IMR-90 (cell line): ENCODE data around the gene ABHD12. TPM values are rescaled to one million over a fixed set of nuclear protein-coding genes. Genes with fewer than 3 reads are reported as not detected.
A peak's percentile ranks its signal among the peaks of the same experiment; 100 is the strongest.

Experiments used
- ATAC-seq: fragments of 200-7000 bp; cut with Tn5 transposase; 2 replicates; pipeline ENCODE4 v1.9.1; 2020; ENCODE audit warnings: low read depth, mild to moderate bottlenecking, moderate library complexity
- BruUV-seq: library from RNA; stranded (reverse); fragments of 400-500 nt; replicated peaks from 2 replicates; lab custom pipeline; 2021; lab: Mats Ljungman, UMichigan
- CTCF ChIA-PET: fragments of 300-600 bp; formaldehyde crosslinking; extraction: SDS; loops from one replicate; lab custom pipeline; 2021; ENCODE audit warnings: antibody characterized with exemption; lab: Yijun Ruan, JAX
- POLR2A ChIA-PET: fragments of 300-600 bp; sonication (Branson Sonifier 250); formaldehyde crosslinking; loops from one replicate; lab custom pipeline; 2022; ENCODE audit warnings: antibody characterized with exemption; ENCODE audit not compliant: unreplicated experiment; lab: Charles Lee
- DNase-seq: peaks from one replicate; pipeline ENCODE4 v3.0.0; 2013
- H2AFZ ChIP-seq: replicated peaks from 2 replicates; pipeline ENCODE3; 2013; ENCODE audit warnings: low read length, mild to moderate bottlenecking; ENCODE audit not compliant: poor library complexity
- H2AK5ac ChIP-seq: 2 replicates; pipeline ENCODE4 v1.6.1; 2013; ENCODE audit warnings: low read depth, low read length, inconsistent platforms
- H2AK9ac ChIP-seq: replicated peaks from 2 replicates; pipeline ENCODE3; 2013; ENCODE audit warnings: mild to moderate bottlenecking, low read depth, low read length, moderate library complexity; ENCODE audit not compliant: poor library complexity
- H2BK120ac ChIP-seq: 2 replicates; pipeline ENCODE4 v1.6.1; 2013; ENCODE audit warnings: low read depth, low read length, inconsistent platforms
- H2BK15ac ChIP-seq: 3 replicates; pipeline ENCODE4 v1.6.1; 2013; ENCODE audit warnings: low read depth, low read length, inconsistent platforms
- H2BK20ac ChIP-seq: 2 replicates; pipeline ENCODE4 v1.6.1; 2013; ENCODE audit warnings: low read depth, mild to moderate bottlenecking, inconsistent platforms, low read length, moderate library complexity
- H2BK5ac ChIP-seq: 2 replicates; pipeline ENCODE4 v1.6.1; 2013; ENCODE audit warnings: mild to moderate bottlenecking, low read depth, low read length, inconsistent platforms; ENCODE audit not compliant: poor library complexity, severe bottlenecking
- H3K14ac ChIP-seq: replicated peaks from 2 replicates; pipeline ENCODE4 v1.6.1; 2013; ENCODE audit warnings: low read depth, low read length, inconsistent platforms
- H3K18ac ChIP-seq: 2 replicates; pipeline ENCODE4 v1.6.1; 2013; ENCODE audit warnings: low read depth, low read length, control low read depth
- H3K23ac ChIP-seq: 2 replicates; pipeline ENCODE4 v1.6.1; 2013; ENCODE audit warnings: low read depth, low read length, inconsistent platforms
- H3K27ac ChIP-seq: 2 replicates; pipeline ENCODE4 v1.5.1; 2013; ENCODE audit warnings: mild to moderate bottlenecking, control low read depth, low read length; ENCODE audit not compliant: insufficient read depth
- H3K27me3 ChIP-seq: 2 replicates; pipeline ENCODE4 v1.6.1; 2013; ENCODE audit warnings: low read length; ENCODE audit not compliant: control insufficient read depth, insufficient read depth
- H3K36me3 ChIP-seq: 2 replicates; pipeline ENCODE4 v1.6.1; 2013; ENCODE audit warnings: low read length, mixed read lengths; ENCODE audit not compliant: control insufficient read depth, insufficient read depth
- H3K4ac ChIP-seq: 2 replicates; pipeline ENCODE4 v1.6.1; 2013; ENCODE audit warnings: low read depth, low read length, inconsistent platforms
- H3K4me1 ChIP-seq: 2 replicates; pipeline ENCODE4 v1.6.1; 2013; ENCODE audit warnings: low read length, mixed read lengths; ENCODE audit not compliant: control insufficient read depth, insufficient read depth
- H3K4me2 ChIP-seq: 2 replicates; pipeline ENCODE4 v1.6.1; 2013; ENCODE audit warnings: low read depth, mild to moderate bottlenecking, control low read depth, low read length, moderate library complexity
- H3K4me3 ChIP-seq: 2 replicates; pipeline ENCODE4 v1.5.1; 2013; ENCODE audit warnings: low read depth, mild to moderate bottlenecking, control low read depth, low read length, moderate library complexity; ENCODE audit not compliant: insufficient read depth
- H3K56ac ChIP-seq: 2 replicates; pipeline ENCODE4 v1.6.1; 2013; ENCODE audit warnings: low read length, inconsistent platforms; ENCODE audit not compliant: insufficient read depth; ENCODE audit errors: extremely low read depth
- H3K79me1 ChIP-seq, 2 experiments: 2 replicates each; pipeline ENCODE4 v1.6.1; 2013; ENCODE audit warnings: low read length in 2 of 2, inconsistent platforms in 1 of 2, low read depth in 1 of 2
- H3K9ac ChIP-seq: 2 replicates; pipeline ENCODE4 v1.6.1; 2013; ENCODE audit warnings: low read depth, low read length, control low read depth
- H3K9me1 ChIP-seq: 2 replicates; pipeline ENCODE4 v1.6.1; 2013; ENCODE audit warnings: low read length, inconsistent platforms; ENCODE audit not compliant: insufficient read depth
- H3K9me3 ChIP-seq: 2 replicates; pipeline ENCODE4 v1.6.1; 2013; ENCODE audit warnings: low read length; ENCODE audit not compliant: control insufficient read depth, insufficient read depth
- H4K20me1 ChIP-seq: 2 replicates; pipeline ENCODE4 v1.6.1; 2013; ENCODE audit warnings: low read length, inconsistent platforms; ENCODE audit not compliant: insufficient read depth
- H4K5ac ChIP-seq: 2 replicates; pipeline ENCODE4 v1.6.1; 2013; ENCODE audit warnings: mild to moderate bottlenecking, low read depth, low read length, control low read depth
- H4K8ac ChIP-seq, 2 experiments: 2 replicates each; pipeline ENCODE4 v1.6.1; 2013; ENCODE audit warnings: low read depth in 2 of 2, low read length in 2 of 2, control low read depth in 1 of 2, inconsistent platforms in 1 of 2
- H4K91ac ChIP-seq: 2 replicates; pipeline ENCODE4 v1.6.1; 2013; ENCODE audit warnings: low read depth, low read length, inconsistent platforms; ENCODE audit not compliant: insufficient read depth
- CEBPB ChIP-seq: IDR thresholded peaks from 2 replicates; pipeline ENCODE4 v1.6.1; 2012; ENCODE audit warnings: low read depth, low read length, improper control_type of control experiment
- FOS ChIP-seq: fragments of 150-350 bp; IDR thresholded peaks from 2 replicates; pipeline ENCODE4 v1.6.1; 2016; ENCODE audit warnings: low read depth, low read length
- MAFK ChIP-seq: IDR thresholded peaks from 2 replicates; pipeline ENCODE4 v1.6.1; 2012; ENCODE audit warnings: low read depth, low read length, improper control_type of control experiment
- MXI1 ChIP-seq: IDR thresholded peaks from 2 replicates; pipeline ENCODE4 v1.6.1; 2012; ENCODE audit warnings: low read depth, mild to moderate bottlenecking, low read length, moderate library complexity, borderline replicate concordance
- NFE2L2 ChIP-seq: fragments of 150-350 bp; IDR thresholded peaks from 2 replicates; pipeline ENCODE4 v1.6.1; 2016; ENCODE audit warnings: low read depth, mild to moderate bottlenecking, low read length
- POLR2A ChIP-seq: IDR thresholded peaks from 2 replicates; pipeline ENCODE4 v1.6.1; 2012; ENCODE audit warnings: mild to moderate bottlenecking, low read depth, low read length
- RAD21 ChIP-seq: IDR thresholded peaks from 2 replicates; pipeline ENCODE4 v1.6.1; 2012; ENCODE audit warnings: low read length, improper control_type of control experiment
- RCOR1 ChIP-seq: IDR thresholded peaks from 2 replicates; pipeline ENCODE4 v1.6.1; 2012; ENCODE audit warnings: mild to moderate bottlenecking, low read length, improper control_type of control experiment; ENCODE audit not compliant: insufficient replicate concordance
- RFX5 ChIP-seq: IDR thresholded peaks from 2 replicates; pipeline ENCODE4 v1.8.0; 2012; ENCODE audit warnings: low read depth, mild to moderate bottlenecking, low read length, moderate library complexity
- SMC3 ChIP-seq: fragments of 150-350 bp; IDR thresholded peaks from 2 replicates; pipeline ENCODE4 v1.6.1; 2016; ENCODE audit warnings: low read depth, mild to moderate bottlenecking, antibody characterized with exemption, low read length, moderate library complexity
- WGBS, 2 experiments: methylation state at CpG; one replicate each; pipeline versions ENCODE4 v1.1.5 to v1.1.7; 2013; ENCODE audit warnings: missing lambda C conversion rate in 2 of 2; ENCODE audit not compliant: insufficient read length in 1 of 2; ENCODE audit errors: extremely low coverage in 2 of 2; 5-methylcytosine and 5-hydroxymethylcytosine counted together
- dilution Hi-C: fragments of 300-500 bp; cut with HindIII; formaldehyde crosslinking; loops from one replicate; pipeline ENCODE4 v1.14.3; 2018; ENCODE audit warnings: low sequenced_read_pairs; ENCODE audit not compliant: unreplicated experiment
- in situ Hi-C: fragments of 300-500 bp; cut with MboI; formaldehyde crosslinking; loops from 3 replicates; pipeline ENCODE4 v1.14.3; 2019; ENCODE audit warnings: low sequenced_read_pairs, inconsistent platforms, mixed read lengths
- intact Hi-C: fragments of 100-400 bp; cut with micrococcal nuclease; formaldehyde crosslinking; loops from 2 replicates; pipeline ENCODE4 v1.10.0; 2022
- polyA plus RNA-seq, 3 experiments: library from polyadenylated mRNA; depleted of rRNA; stranded (reverse); fragments of >200 nt; gene quantifications; 2 replicates each; pipeline ENCODE4 v1.2.3, GENCODE V29; 2012; ENCODE audit warnings: low replicate concordance in 1 of 3
- total RNA-seq: library from RNA; depleted of rRNA; stranded (reverse); fragments of >200 nt; gene quantifications from 2 replicates; pipeline ENCODE4 v1.2.3, GENCODE V29; 2012
- TF ChIP-seq, protein P1 (sequence below): fragments of 150-350 bp; IDR thresholded peaks from 2 replicates; pipeline ENCODE4 v1.6.1; 2016; ENCODE audit warnings: low read depth, mild to moderate bottlenecking, low read length, moderate library complexity, borderline replicate concordance
- TF ChIP-seq, protein P2 (sequence below): fragments of 150-350 bp; IDR thresholded peaks from 2 replicates; pipeline ENCODE4 v1.6.1; 2017; ENCODE audit warnings: mild to moderate bottlenecking, antibody characterized with exemption, low read length, low read depth
- TF ChIP-seq, protein P3 (sequence below): conservative IDR thresholded peaks from 2 replicates; pipeline ENCODE4 v1.5.1; 2012; ENCODE audit warnings: mild to moderate bottlenecking, low read depth, low read length, improper control_type of control experiment

The ABHD12 gene
- total and polyA plus RNA-seq, 2 of the 4 experiments (the other 2 are of a cell fraction): 80.7 to 108 TPM

DNA sequence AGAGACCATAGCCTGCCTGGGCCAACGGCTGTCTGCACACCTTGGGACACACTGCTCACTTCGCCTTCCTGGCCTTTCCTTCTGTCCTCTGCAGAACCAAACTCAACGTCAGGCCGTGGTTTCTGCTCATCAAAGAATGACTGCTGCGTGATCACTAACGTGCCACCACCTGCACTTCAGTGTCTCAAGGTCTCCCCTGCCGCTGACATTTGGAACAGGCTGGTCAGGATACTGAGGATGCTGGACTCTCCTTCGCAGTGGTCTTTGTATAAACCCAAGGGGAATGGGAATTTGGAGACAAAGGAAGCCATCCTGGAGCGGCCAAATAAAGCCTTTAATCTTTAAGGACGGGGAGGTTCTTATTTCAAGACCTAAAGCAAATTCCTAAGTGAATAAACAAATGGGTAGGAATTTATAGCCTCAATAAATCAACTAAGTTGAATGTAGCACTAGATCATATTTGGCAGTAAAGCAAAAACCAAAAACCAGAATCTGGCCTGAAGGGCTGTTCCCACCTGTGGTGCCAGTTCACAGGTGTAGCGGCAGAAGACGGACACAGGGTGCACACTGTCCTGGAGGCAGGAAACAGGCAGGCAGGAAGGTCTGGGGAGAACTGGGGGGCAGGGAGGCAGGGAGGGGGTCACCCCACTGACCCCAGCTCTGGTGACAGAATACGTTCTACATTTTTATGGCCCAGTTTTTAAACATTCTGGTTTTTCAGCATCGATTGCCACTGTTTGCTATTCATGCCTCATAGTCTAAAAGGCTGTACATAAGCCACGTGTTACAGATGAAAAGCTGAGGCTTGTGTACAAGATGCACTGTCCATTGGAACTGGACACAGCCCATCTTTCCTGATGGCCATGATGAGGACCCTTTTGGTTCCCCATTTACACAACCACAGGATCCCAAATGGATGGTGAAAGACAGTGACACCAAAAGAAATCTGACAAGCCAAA is 36.6 kb downstream of the ABHD12 start:
- peaks cover 37 to 67% of the 10 kb centered on the region in 2 experiments for H3K79me1 ChIP-seq
- BruUV-seq: no TSS peak
- no peaks in the 10 kb centered on the region for H3K36me3 ChIP-seq
- peaks cover 24% of the 10 kb centered on the region for H3K9me1 ChIP-seq
- H2BK120ac ChIP-seq: peak overlapping the region; percentile 68
- WGBS, 2 experiments: 73% methylated on average over 6 of the region's 15 CpGs; no CpG with 5 or more reads in 1 of the 2 experiments
- H3K4me2 ChIP-seq: peak overlapping the region; percentile 16
- peak overlapping the region; percentile 46; the same call in 1 of the 2 replicates for H4K91ac ChIP-seq
- H3K18ac ChIP-seq: no peak overlapping the region; the same call in 1 of the 2 replicates
- CTCF ChIA-PET: interaction anchor here (0.6 kb wide), 1 partner anchor 13 kb away, joined by 3 read pairs; no protein-coding TSS in a partner anchor
- in situ Hi-C loops (no loop called here), intact Hi-C loops (no loop called here), dilution Hi-C loops (no loop called here)
- 0 out of 2 replicates have a peak overlapping the region, but pooled peaks have one; percentile 33 for H2BK20ac ChIP-seq
- no peak overlapping the region for H3K9ac ChIP-seq
- POLR2A ChIA-PET: no interaction called here
- peaks cover 27% of the 10 kb centered on the region for H4K20me1 ChIP-seq
- peak overlapping the region; percentile 26; the same call in 1 of the 2 replicates for H3K27ac ChIP-seq
- no peak overlapping the region for H2AFZ ChIP-seq
- no peak overlapping the region for H3K4me3 ChIP-seq
- H2BK5ac ChIP-seq: no peak overlapping the region
- DNase-seq (no peak), ATAC-seq (peak; percentile 27)
- peak overlapping the region; percentile 29 to 81; a peak in 3 of 4 replicates for H4K8ac ChIP-seq
- H3K4me1 ChIP-seq: peaks cover 21% of the 10 kb centered on the region
- H3K14ac ChIP-seq: peak overlapping the region; percentile 70; the same call in 1 of the 2 replicates
- peak overlapping the region; percentile 0; the same call in 1 of the 2 replicates for H4K5ac ChIP-seq
- H3K4ac ChIP-seq: peak overlapping the region; percentile 71
- H2AK5ac ChIP-seq: peak overlapping the region; percentile 89
- H2AK9ac ChIP-seq: no peak overlapping the region
- peak overlapping the region; percentile 64; the same call in 1 of the 3 replicates for H2BK15ac ChIP-seq
- no peaks in the 10 kb centered on the region for H3K27me3 ChIP-seq
- peak overlapping the region; percentile 79 for H3K23ac ChIP-seq
- no peaks in the 10 kb centered on the region for H3K9me3 ChIP-seq
- H3K56ac ChIP-seq: no peak overlapping the region
- TF ChIP-seq, protein P1, sequence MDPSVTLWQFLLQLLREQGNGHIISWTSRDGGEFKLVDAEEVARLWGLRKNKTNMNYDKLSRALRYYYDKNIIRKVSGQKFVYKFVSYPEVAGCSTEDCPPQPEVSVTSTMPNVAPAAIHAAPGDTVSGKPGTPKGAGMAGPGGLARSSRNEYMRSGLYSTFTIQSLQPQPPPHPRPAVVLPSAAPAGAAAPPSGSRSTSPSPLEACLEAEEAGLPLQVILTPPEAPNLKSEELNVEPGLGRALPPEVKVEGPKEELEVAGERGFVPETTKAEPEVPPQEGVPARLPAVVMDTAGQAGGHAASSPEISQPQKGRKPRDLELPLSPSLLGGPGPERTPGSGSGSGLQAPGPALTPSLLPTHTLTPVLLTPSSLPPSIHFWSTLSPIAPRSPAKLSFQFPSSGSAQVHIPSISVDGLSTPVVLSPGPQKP: no peak
- TF ChIP-seq NFE2L2 (no peak), FOS (no peak), RFX5 (no peak), MXI1 (no peak), RAD21 (no peak), SMC3 (no peak), POLR2A (no peak), RCOR1 (no peak), CEBPB (no peak), MAFK (no peak)
- TF ChIP-seq, protein P2, sequence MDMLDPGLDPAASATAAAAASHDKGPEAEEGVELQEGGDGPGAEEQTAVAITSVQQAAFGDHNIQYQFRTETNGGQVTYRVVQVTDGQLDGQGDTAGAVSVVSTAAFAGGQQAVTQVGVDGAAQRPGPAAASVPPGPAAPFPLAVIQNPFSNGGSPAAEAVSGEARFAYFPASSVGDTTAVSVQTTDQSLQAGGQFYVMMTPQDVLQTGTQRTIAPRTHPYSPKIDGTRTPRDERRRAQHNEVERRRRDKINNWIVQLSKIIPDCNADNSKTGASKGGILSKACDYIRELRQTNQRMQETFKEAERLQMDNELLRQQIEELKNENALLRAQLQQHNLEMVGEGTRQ: no peak
- TF ChIP-seq, protein P3, sequence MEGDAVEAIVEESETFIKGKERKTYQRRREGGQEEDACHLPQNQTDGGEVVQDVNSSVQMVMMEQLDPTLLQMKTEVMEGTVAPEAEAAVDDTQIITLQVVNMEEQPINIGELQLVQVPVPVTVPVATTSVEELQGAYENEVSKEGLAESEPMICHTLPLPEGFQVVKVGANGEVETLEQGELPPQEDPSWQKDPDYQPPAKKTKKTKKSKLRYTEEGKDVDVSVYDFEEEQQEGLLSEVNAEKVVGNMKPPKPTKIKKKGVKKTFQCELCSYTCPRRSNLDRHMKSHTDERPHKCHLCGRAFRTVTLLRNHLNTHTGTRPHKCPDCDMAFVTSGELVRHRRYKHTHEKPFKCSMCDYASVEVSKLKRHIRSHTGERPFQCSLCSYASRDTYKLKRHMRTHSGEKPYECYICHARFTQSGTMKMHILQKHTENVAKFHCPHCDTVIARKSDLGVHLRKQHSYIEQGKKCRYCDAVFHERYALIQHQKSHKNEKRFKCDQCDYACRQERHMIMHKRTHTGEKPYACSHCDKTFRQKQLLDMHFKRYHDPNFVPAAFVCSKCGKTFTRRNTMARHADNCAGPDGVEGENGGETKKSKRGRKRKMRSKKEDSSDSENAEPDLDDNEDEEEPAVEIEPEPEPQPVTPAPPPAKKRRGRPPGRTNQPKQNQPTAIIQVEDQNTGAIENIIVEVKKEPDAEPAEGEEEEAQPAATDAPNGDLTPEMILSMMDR: no peak
